SK-N-MC (cell line): ENCODE data around the gene SH3PXD2A.

ENCODE experiments used
- EZH2 ChIP-seq: fragments of 200-600 bp; sonication (generic); IDR thresholded peaks from one replicate; pipeline ENCODE4 v1.6.1; 2017; ENCODE audit warnings: antibody characterized with exemption
- FOXP2 ChIP-seq: optimal IDR thresholded peaks from 2 replicates; pipeline ENCODE3; 2011; ENCODE audit warnings: mild to moderate bottlenecking, moderate library complexity; ENCODE audit not compliant: insufficient read depth; ENCODE audit errors: extremely low read length, control extremely low read depth
- POLR2AphosphoS5 ChIP-seq: IDR thresholded peaks from 2 replicates; pipeline ENCODE4 v1.6.1; 2012; ENCODE audit warnings: mild to moderate bottlenecking, low read depth, low read length, borderline replicate concordance

DNA sequence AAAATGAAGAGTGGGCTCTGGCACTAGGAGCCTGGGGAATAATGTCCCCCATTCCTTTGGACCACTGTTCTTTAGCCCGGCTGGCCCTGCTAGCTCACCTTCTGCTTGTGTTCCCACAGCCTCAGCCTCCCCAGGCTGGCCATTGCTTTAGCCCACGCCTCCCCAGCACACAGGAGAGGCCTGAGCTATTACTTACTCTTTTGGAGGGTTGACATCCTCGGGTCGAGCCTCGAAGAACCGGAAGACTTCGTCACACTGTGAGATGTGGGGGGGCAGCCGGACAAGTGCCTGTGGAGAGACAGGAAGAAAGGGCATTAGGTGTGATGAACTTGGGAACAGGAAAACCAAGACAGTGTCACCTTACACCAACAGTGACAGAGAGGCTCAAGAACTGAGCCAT lies 131.3 kb downstream of the SH3PXD2A start:
- TF ChIP-seq POLR2AphosphoS5 (no peak), EZH2 (no peak), FOXP2 (no peak)
